ENCODE results near the gene KRTAP5-9.
A peak's percentile ranks its signal among the peaks of the same experiment; 100 is the strongest.

The KRTAP5-9 gene

GRCh38 chr11:71504531-71504930 lies 43.7 kb upstream of the KRTAP5-9 start:
- H3K4me2 ChIP-seq: peak overlapping the region; percentile 48 to 97 (median 79)

GRCh38 chr11:71505001-71505400 lies 43.2 kb upstream of the KRTAP5-9 start:
- H3K27ac ChIP-seq: peak overlapping the region in 7 of 11 experiments; percentile 20 to 74 (median 49); a peak in 12 of 22 replicates
- no peak overlapping the region; a peak in 1 of 20 replicates for H3K4me3 ChIP-seq
- H3K9me3 ChIP-seq (replicated peaks in 1 of 11): peaks cover 20 to 32% (median 22%) of the 10 kb centered on the region in 11 experiments
- peak overlapping the region in 3 of 11 experiments; percentile 9 to 58 (median 57); a peak in 2 of 22 replicates for H3K9ac ChIP-seq
- H3K4me2 ChIP-seq: peak overlapping the region; percentile 48 to 97 (median 79); a peak in 21 of 22 replicates
- peaks cover 35 to 73% (median 69%) of the 10 kb centered on the region in 10 experiments for H3K4me1 ChIP-seq
- peaks cover 20 to 74% (median 32%) of the 10 kb centered on the region in 11 experiments for H3K36me3 ChIP-seq
- TF ChIP-seq Cebpa-rat (IDR thresholded peaks at IDR 0.05): no peak
- peaks cover 0 to 16% (median 0%) of the 10 kb centered on the region in 11 experiments; a peak in 4 of 22 replicates for H4K20me1 ChIP-seq
- H3K27me3 ChIP-seq: no peaks in the 10 kb centered on the region

More at GRCh38 chr11:71504531-71504930, 43.7 kb upstream of the KRTAP5-9 start:
- Histone ChIP-seq H3K4me3 (no peak overlapping the region; a peak in 1 of 20 replicates), H3K36me3 (peaks cover 22 to 74% (median 33%) of the 10 kb centered on the region in 11 experiments), H3K27me3 (no peaks in the 10 kb centered on the region), H4K20me1 (peaks cover 0 to 16% (median 0%) of the 10 kb centered on the region in 11 experiments; a peak in 4 of 22 replicates), H3K4me1 (peaks cover 40 to 78% (median 73%) of the 10 kb centered on the region in 10 experiments), H3K9ac (peak overlapping the region in 8 of 11 experiments; percentile 6 to 58 (median 21); a peak in 10 of 22 replicates), H3K27ac (peak overlapping the region in 9 of 11 experiments; percentile 13 to 74 (median 43); a peak in 16 of 22 replicates), H3K9me3 (replicated peaks in 1 of 11) (peaks cover 15 to 27% (median 20%) of the 10 kb centered on the region in 11 experiments)
- no peak for TF ChIP-seq Cebpa-rat (IDR thresholded peaks at IDR 0.05)

GRCh38 chr11:71505781-71506180 lies 42.4 kb upstream of the KRTAP5-9 start:
- Histone ChIP-seq H3K4me2 (peak overlapping the region; percentile 5 to 97 (median 79); a peak in 21 of 22 replicates), H4K20me1 (peaks cover 0 to 16% (median 0%) of the 10 kb centered on the region in 11 experiments; a peak in 4 of 22 replicates), H3K27me3 (no peaks in the 10 kb centered on the region), H3K9me3 (replicated peaks in 1 of 11) (peaks cover 24 to 40% (median 29%) of the 10 kb centered on the region in 11 experiments), H3K9ac (peak overlapping the region in 7 of 11 experiments; percentile 9 to 58 (median 37); a peak in 9 of 22 replicates), H3K4me1 (peaks cover 32 to 65% (median 61%) of the 10 kb centered on the region in 10 experiments), H3K27ac (peak overlapping the region in 8 of 11 experiments; percentile 3 to 74 (median 48); a peak in 12 of 22 replicates), H3K4me3 (peak overlapping the region in 3 of 10 experiments; percentile 2 to 35 (median 11); a peak in 4 of 20 replicates), H3K36me3 (peaks cover 19 to 74% (median 30%) of the 10 kb centered on the region in 11 experiments)
- no peak for TF ChIP-seq Cebpa-rat (IDR thresholded peaks at IDR 0.05)

DNA sequence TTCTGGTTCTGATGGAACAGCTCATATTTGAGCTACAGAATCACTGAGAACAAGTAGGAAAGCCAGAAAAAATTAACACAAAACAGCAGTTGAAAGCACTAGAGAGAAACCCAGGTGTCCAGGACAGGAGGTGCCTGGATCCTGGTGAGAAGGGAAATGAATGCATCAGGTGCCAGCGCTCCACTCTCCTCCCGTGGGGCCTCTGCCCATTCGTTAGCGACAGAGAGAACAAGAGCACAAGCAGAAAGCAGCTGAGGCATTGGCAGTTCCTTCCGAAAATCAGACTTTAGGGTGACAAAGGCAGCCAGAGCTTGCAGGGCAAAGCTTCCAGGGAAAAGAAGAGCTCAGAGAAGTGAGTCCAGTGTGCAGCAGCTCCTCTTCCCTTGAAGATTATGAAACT lies 41.1 kb upstream of the KRTAP5-9 start:
- Histone ChIP-seq H3K36me3 (peaks cover 6 to 63% (median 20%) of the 10 kb centered on the region in 11 experiments; a peak in 17 of 22 replicates), H3K4me2 (peak overlapping the region in 8 of 11 experiments; percentile 72 to 97 (median 88); a peak in 16 of 22 replicates)

GRCh38 chr11:71518506-71519471 lies 29.4 kb upstream of the KRTAP5-9 start:
- TF ChIP-seq Cebpa-rat (IDR thresholded peaks at IDR 0.05): no peak
- Histone ChIP-seq H3K36me3 (peaks cover 0 to 13% (median 3%) of the 10 kb centered on the region in 11 experiments; a peak in 7 of 22 replicates), H3K9ac (no peak overlapping the region), H3K27me3 (no peaks in the 10 kb centered on the region), H3K4me1 (peaks cover 0 to 16% (median 5%) of the 10 kb centered on the region in 10 experiments; a peak in 10 of 20 replicates), H4K20me1 (no peaks in the 10 kb centered on the region), H3K27ac (no peak overlapping the region), H3K4me3 (no peak overlapping the region), H3K4me2 (peak overlapping the region in 4 of 11 experiments; percentile 11 to 44 (median 38); a peak in 4 of 22 replicates), H3K9me3 (replicated peaks in 1 of 11) (peaks cover 7 to 20% (median 10%) of the 10 kb centered on the region in 11 experiments; a peak in 16 of 22 replicates)

More for the DNA sequence above, 41.1 kb upstream of the KRTAP5-9 start:
- H3K27me3 ChIP-seq: no peaks in the 10 kb centered on the region
- peaks cover 36 to 52% (median 40%) of the 10 kb centered on the region in 11 experiments for H3K9me3 ChIP-seq (replicated peaks in 1 of 11)
- H3K9ac ChIP-seq: no peak overlapping the region
- H4K20me1 ChIP-seq: peaks cover 0 to 12% (median 0%) of the 10 kb centered on the region in 11 experiments; a peak in 4 of 22 replicates
- peaks cover 32 to 52% (median 48%) of the 10 kb centered on the region in 10 experiments for H3K4me1 ChIP-seq
- H3K27ac ChIP-seq: no peak overlapping the region
- H3K4me3 ChIP-seq: no peak overlapping the region
- no peak for TF ChIP-seq Cebpa-rat (IDR thresholded peaks at IDR 0.05)

GRCh38 chr11:71519546-71519945 lies 28.7 kb upstream of the KRTAP5-9 start:
- H3K36me3 ChIP-seq: peaks cover 0 to 13% (median 3%) of the 10 kb centered on the region in 11 experiments; a peak in 7 of 22 replicates
- H3K4me3 ChIP-seq: no peak overlapping the region
- H3K4me2 ChIP-seq: no peak overlapping the region
- no peak overlapping the region for H3K27ac ChIP-seq
- H4K20me1 ChIP-seq: no peaks in the 10 kb centered on the region
- H3K27me3 ChIP-seq: no peaks in the 10 kb centered on the region
- H3K9ac ChIP-seq: no peak overlapping the region
- no peak for TF ChIP-seq Cebpa-rat (IDR thresholded peaks at IDR 0.05)
- peaks cover 7 to 20% (median 10%) of the 10 kb centered on the region in 11 experiments; a peak in 16 of 22 replicates for H3K9me3 ChIP-seq (replicated peaks in 1 of 11)
- H3K4me1 ChIP-seq: peaks cover 0 to 16% (median 5%) of the 10 kb centered on the region in 10 experiments; a peak in 10 of 20 replicates

DNA sequence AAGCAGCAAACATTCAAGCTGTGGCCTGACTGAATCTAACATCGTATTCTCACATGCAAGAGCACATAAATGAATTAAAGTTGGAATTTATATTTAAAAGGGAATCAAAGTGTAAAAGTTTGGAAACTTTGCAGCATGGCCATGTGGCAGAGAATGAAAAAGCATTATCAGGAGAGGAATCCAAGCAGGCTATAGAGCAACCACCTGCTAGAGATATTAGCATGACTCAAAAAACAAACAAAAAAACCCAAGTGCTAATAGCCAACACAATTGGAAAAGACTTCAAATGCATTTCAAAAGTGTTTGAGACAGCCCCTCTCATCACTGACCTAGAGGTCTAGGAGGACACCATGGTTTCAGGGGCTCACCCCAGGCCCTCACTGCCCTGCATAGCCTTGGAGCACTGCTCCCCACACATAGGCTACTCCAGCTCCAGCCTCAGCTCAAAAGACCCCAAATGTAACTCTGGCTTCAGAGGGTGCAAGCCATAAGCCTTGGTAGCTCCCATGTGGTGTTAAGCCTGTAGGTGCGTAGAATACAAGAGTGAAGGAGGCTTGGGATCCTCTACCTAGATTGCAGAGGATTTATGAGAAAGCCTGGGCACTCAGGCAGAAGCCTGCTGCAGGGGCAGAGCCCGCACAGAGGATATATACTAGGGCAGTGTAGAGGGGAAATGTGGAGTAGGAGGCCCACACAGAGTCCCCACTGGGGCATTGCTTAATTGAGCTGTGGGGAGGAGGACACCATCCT lies 22.9 kb upstream of the KRTAP5-9 start:
- H3K4me2 ChIP-seq: no peak overlapping the region
- peaks cover 7 to 20% (median 10%) of the 10 kb centered on the region in 11 experiments; a peak in 16 of 22 replicates for H3K9me3 ChIP-seq (replicated peaks in 1 of 11)

More for the DNA sequence above, 22.9 kb upstream of the KRTAP5-9 start:
- Histone ChIP-seq H3K4me1 (peaks cover 0 to 39% (median 18%) of the 10 kb centered on the region in 10 experiments; a peak in 16 of 20 replicates), H3K9ac (no peak overlapping the region), H3K27ac (no peak overlapping the region), H3K27me3 (no peaks in the 10 kb centered on the region), H4K20me1 (no peaks in the 10 kb centered on the region), H3K36me3 (peaks cover 0 to 13% (median 3%) of the 10 kb centered on the region in 11 experiments; a peak in 7 of 22 replicates), H3K4me3 (no peak overlapping the region)
- TF ChIP-seq Cebpa-rat (IDR thresholded peaks at IDR 0.05): no peak
